ENCODE results near the gene TMX2.
"Not testable (repeated sequence)": the region's sequence is repeated elsewhere in the genome, so short reads cannot be mapped to it uniquely, and the experiment has no call there.

Gene TMX2
- total RNA-seq: 13.8 to 24.1 (median 19.5) reads per million in 4 donors

GRCh38 chr11:57712256-57713150 lies at the start of gene TMX2:
Gene TMX2 (plus strand): TSS chr11:57712593. CDS start chr11:57712619, 26 bp downstream.
- peak; percentile 78 to 98 (median 85) for DNase-seq

GRCh38 chr11:57662893-57663292 lies 49.5 kb upstream of the TMX2 start:
- DNase-seq: peak in 1 of 5 donors; percentile 10

- DNase-seq: no peak
These were observed 48.4 kb upstream of the TMX2 start for GRCh38 chr11:57663975-57664374.

- peak; percentile 90 to 98 (median 93) for DNase-seq
These were observed 45.2 kb upstream of the TMX2 start for GRCh38 chr11:57667117-57667735.

GRCh38 chr11:57667736-57668433 lies 44.5 kb upstream of the TMX2 start, which contains the start of gene ZDHHC5:
Gene ZDHHC5 (plus strand): TSS chr11:57668114. CDS start chr11:57673091, 4,977 bp downstream.
- peak; percentile 99 to 100 (median 99) for DNase-seq

GRCh38 chr11:57668434-57668782 lies 44.0 kb upstream of the TMX2 start:
- DNase-seq: peak in 4 of 5 donors; percentile 12 to 44 (median 37)

GRCh38 chr11:57674251-57674650 lies 38.1 kb upstream of the TMX2 start:
- DNase-seq: no peak

- no peak for DNase-seq
These were observed 37.0 kb upstream of the TMX2 start for GRCh38 chr11:57675176-57675941.

GRCh38 chr11:57679396-57679795 lies 33.0 kb upstream of the TMX2 start:
- no peak for DNase-seq

- peak in 1 of 5 donors; percentile 23 for DNase-seq
These were observed 31.9 kb upstream of the TMX2 start for GRCh38 chr11:57680552-57680874.

- no peak for DNase-seq
These were observed 31.2 kb upstream of the TMX2 start for GRCh38 chr11:57681168-57681567.

GRCh38 chr11:57690474-57690873 lies 21.9 kb upstream of the TMX2 start:
- DNase-seq: not testable (repeated sequence)

- DNase-seq: no peak
These were observed 13.5 kb upstream of the TMX2 start for GRCh38 chr11:57698843-57699365.

GRCh38 chr11:57699813-57700212 lies 12.6 kb upstream of the TMX2 start:
- no peak for DNase-seq

- no peak for DNase-seq
These were observed 12.0 kb upstream of the TMX2 start for GRCh38 chr11:57700425-57700824.

- DNase-seq: no peak
These were observed 9.1 kb upstream of the TMX2 start for GRCh38 chr11:57703341-57703740.

- no peak for DNase-seq
These were observed 7.5 kb upstream of the TMX2 start for GRCh38 chr11:57704932-57705331.

GRCh38 chr11:57705432-57705831 lies 7.0 kb upstream of the TMX2 start:
- not testable (repeated sequence) for DNase-seq

GRCh38 chr11:57709802-57710367 lies 2.5 kb upstream of the TMX2 start:
- peak in 1 of 5 donors; percentile 44 for DNase-seq

- DNase-seq: peak; percentile 62 to 84 (median 75)
These were observed 758 bp upstream of the TMX2 start, which contains the start of gene MED19 for GRCh38 chr11:57711414-57712255. Gene MED19 (minus strand): TSS chr11:57712215. CDS start chr11:57712179, 36 bp downstream.

GRCh38 chr11:57713835-57714234 lies 1.4 kb downstream of the TMX2 start:
- DNase-seq: no peak

All from T-helper 1 cell (primary cell).